Esophagus muscularis mucosa (tissue), 3 donors: ENCODE data around the gene HLA-DPA1.

Source experiments
- POLR2AphosphoS5 ChIP-seq, 2 donors: sonication (generic); formaldehyde crosslinking; IDR thresholded peaks; one replicate each; pipeline ENCODE4 v1.6.1; 2017; ENCODE audit warnings: antibody characterized with exemption in 2 of 2
- TF ChIP-seq, protein P1 (sequence below), 3 experiments: fragments of 200-600 bp in 2 of 3; fragments of 450-650 bp in 1 of 3; sonication (generic) in 2 of 3; IDR thresholded peaks; one replicate each; pipeline ENCODE4 v1.5.1; 2017 to 2019; ENCODE audit warnings: antibody characterized with exemption in 3 of 3, mild to moderate bottlenecking in 2 of 3, moderate library complexity in 1 of 3

DNA sequence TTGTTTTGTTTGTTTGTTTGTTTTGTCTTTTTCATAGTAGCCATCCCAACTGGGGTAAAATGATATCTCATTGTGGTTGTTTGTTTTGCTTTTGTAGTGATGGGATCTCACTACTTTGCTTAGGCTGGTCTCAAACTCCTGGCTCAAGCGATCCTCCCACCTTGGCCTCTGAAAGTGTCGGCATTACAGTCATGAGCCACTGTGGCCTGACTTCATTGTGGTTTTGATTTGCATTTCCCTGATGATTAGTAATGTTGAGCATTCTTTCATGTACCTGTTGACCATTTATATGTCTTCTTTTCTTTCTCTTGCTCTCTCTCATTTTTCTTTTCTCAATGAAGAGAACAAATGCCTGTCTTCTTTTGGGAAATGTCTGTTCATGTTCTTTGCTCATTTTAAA, 33.3 kb downstream of the HLA-DPA1 start:
- TF ChIP-seq, protein P1, sequence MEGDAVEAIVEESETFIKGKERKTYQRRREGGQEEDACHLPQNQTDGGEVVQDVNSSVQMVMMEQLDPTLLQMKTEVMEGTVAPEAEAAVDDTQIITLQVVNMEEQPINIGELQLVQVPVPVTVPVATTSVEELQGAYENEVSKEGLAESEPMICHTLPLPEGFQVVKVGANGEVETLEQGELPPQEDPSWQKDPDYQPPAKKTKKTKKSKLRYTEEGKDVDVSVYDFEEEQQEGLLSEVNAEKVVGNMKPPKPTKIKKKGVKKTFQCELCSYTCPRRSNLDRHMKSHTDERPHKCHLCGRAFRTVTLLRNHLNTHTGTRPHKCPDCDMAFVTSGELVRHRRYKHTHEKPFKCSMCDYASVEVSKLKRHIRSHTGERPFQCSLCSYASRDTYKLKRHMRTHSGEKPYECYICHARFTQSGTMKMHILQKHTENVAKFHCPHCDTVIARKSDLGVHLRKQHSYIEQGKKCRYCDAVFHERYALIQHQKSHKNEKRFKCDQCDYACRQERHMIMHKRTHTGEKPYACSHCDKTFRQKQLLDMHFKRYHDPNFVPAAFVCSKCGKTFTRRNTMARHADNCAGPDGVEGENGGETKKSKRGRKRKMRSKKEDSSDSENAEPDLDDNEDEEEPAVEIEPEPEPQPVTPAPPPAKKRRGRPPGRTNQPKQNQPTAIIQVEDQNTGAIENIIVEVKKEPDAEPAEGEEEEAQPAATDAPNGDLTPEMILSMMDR (IDR thresholded peaks at IDR 0.05) = no peak
- TF ChIP-seq POLR2AphosphoS5 (IDR thresholded peaks at IDR 0.05) = no peak
